ENCODE results near the gene MACROD2. TPM values are rescaled to one million over a fixed set of nuclear protein-coding genes. Genes with fewer than 3 reads are reported as not detected.

MACROD2 gene
- total RNA-seq, 1 experiment from 2014 or later: 3.7 TPM

- ChIA-PET POLR2A (no interaction called here), CTCF (no interaction called here), RAD21 (ENCODE audit: low non-redundant PET in 1 of 2, low total read pairs in 2 of 2, uncharacterized antibody in 2 of 2, unreplicated experiment in 2 of 2) (no interaction called here)
- ATAC-seq (no peak), DNase-seq (ENCODE audit: low read depth, low spot score) (no peak)
- H2AFZ ChIP-seq (ENCODE audit: low read depth, low read length, poor library complexity, severe bottlenecking): no peak overlapping the region
- H3K4me3 ChIP-seq (replicated peaks in 1 of 2; ENCODE audit: low read depth in 1 of 2, low read length in 2 of 2): no peak overlapping the region
- H3K36me3 ChIP-seq (ENCODE audit: control insufficient read depth in 1 of 2, insufficient read depth in 2 of 2, low read length in 2 of 2): no peaks in the 10 kb centered on the region
- H3K9ac ChIP-seq (ENCODE audit: low read length): no peak overlapping the region
- no peaks in the 10 kb centered on the region for H3K9me2 ChIP-seq (ENCODE audit: insufficient read depth)
- peaks cover 0 to 8% of the 10 kb centered on the region in 2 experiments; a peak in 2 of 4 replicates for H3K9me3 ChIP-seq (ENCODE audit: control insufficient read depth in 1 of 2, insufficient read depth in 1 of 2, low read depth in 1 of 2, low read length in 2 of 2)
- H4K20me1 ChIP-seq (ENCODE audit: insufficient read depth): no peaks in the 10 kb centered on the region
- no peak overlapping the region for H3K27ac ChIP-seq (ENCODE audit: low read depth, low read length)
- intact Hi-C loops (cut with micrococcal nuclease): no loop called here
- H3K79me2 ChIP-seq (ENCODE audit: insufficient read depth, low read length): no peaks in the 10 kb centered on the region
- H3K27me3 ChIP-seq (ENCODE audit: insufficient read depth, low read length): no peaks in the 10 kb centered on the region
- no peak overlapping the region for H3K4me2 ChIP-seq (ENCODE audit: low read length)
- no peaks in the 10 kb centered on the region for H3K4me1 ChIP-seq (ENCODE audit: control insufficient read depth in 1 of 2, insufficient read depth in 2 of 2, low read length in 2 of 2)
- TF ChIP-seq EZH2phosphoT487 (IDR thresholded peaks at IDR 0.05; ENCODE audit: borderline replicate concordance) (no peak), ELF1 (IDR thresholded peaks at IDR 0.05; ENCODE audit: borderline replicate concordance, low read depth) (no peak), CBX3 (IDR thresholded peaks at IDR 0.05; ENCODE audit: low read depth) (no peak), ATF3 (IDR thresholded peaks at IDR 0.05) (no peak), ZFX (IDR thresholded peaks at IDR 0.05) (no peak), TCF7L2 (IDR thresholded peaks at IDR 0.05; ENCODE audit: borderline replicate concordance, extremely low read depth, insufficient read depth, insufficient read length) (no peak), REST (IDR thresholded peaks at IDR 0.05; ENCODE audit: low read depth) (no peak), MAX (IDR thresholded peaks at IDR 0.05) (no peak), CEBPB (IDR thresholded peaks at IDR 0.05; ENCODE audit: low read depth) (no peak), SRF (IDR thresholded peaks at IDR 0.05; ENCODE audit: low read depth) (no peak), EZH2 (IDR thresholded peaks at IDR 0.05) (no peak), POLR2AphosphoS5 (IDR thresholded peaks at IDR 0.05; ENCODE audit: low read depth, low read length) (no peak), EGR1 (IDR thresholded peaks at IDR 0.05; ENCODE audit: low read depth) (no peak), FOSL1 (IDR thresholded peaks at IDR 0.05; ENCODE audit: low read depth) (no peak)
- BruUV-seq (replicated peaks): no TSS peak
These were observed 2023.6 kb downstream of the MACROD2 start for GRCh38 chr20:16018881-16019280.

All from HCT116 (cell line).